Activated gamma-delta T cell (primary cell): Measurements from ENCODE around the gene WDFY1.

Experiments used
- DNase-seq: peaks from one replicate; lab custom pipeline; 2025; lab: John Stamatoyannopoulos, UW
- total RNA-seq, 2 donors: gene quantifications; one replicate each; lab custom pipeline; 2026; lab: John Stamatoyannopoulos, UW

WDFY1 gene, protein sequence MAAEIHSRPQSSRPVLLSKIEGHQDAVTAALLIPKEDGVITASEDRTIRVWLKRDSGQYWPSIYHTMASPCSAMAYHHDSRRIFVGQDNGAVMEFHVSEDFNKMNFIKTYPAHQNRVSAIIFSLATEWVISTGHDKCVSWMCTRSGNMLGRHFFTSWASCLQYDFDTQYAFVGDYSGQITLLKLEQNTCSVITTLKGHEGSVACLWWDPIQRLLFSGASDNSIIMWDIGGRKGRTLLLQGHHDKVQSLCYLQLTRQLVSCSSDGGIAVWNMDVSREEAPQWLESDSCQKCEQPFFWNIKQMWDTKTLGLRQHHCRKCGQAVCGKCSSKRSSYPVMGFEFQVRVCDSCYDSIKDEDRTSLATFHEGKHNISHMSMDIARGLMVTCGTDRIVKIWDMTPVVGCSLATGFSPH
- 66.2 to 69.0 reads per million in 2 donors for total RNA-seq

DNA sequence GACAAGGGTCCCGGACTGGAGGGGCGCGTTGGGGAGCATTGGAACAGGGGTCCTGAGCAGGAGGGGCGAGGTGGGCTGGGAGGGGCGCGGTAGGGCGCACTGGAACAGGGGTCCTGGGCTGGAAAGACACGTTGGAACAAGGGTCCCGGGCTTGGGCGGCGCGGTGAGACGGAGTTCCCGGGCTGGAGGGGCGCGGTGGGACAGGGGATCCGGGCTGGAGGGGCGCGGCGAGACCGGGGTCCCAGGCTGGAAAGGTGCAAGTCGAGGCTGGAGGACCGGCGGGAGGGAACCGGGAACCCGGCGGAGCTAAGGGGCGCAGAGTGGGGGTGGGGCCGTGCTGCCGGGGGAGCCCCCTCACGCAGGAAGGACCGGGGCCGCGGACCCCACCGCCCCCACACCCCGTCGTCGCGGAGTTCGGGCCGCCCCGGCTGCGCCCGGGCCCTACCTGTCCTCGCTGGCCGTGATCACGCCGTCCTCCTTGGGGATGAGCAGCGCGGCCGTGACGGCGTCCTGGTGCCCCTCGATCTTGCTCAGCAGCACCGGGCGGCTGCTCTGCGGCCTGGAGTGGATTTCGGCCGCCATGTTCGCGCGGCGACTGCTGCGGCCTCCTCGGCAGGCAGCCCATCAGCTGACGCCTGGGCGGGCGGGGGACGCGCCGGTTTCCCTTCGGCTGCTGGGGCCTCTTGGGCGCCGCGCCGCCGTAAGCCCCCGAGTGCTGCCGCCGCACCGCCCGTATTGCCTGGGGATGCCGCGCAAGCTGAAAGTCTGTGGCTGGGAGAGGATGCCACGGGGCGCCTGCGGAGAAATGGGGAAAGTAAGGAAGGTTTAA is at the start of gene WDFY1:
Gene WDFY1, minus strand, starts transcription at position 633 of the 829 bp plus-strand sequence. Its CDS starts 51 bp downstream, at position 582.
- DNase-seq, result peak; percentile 66

DNA sequence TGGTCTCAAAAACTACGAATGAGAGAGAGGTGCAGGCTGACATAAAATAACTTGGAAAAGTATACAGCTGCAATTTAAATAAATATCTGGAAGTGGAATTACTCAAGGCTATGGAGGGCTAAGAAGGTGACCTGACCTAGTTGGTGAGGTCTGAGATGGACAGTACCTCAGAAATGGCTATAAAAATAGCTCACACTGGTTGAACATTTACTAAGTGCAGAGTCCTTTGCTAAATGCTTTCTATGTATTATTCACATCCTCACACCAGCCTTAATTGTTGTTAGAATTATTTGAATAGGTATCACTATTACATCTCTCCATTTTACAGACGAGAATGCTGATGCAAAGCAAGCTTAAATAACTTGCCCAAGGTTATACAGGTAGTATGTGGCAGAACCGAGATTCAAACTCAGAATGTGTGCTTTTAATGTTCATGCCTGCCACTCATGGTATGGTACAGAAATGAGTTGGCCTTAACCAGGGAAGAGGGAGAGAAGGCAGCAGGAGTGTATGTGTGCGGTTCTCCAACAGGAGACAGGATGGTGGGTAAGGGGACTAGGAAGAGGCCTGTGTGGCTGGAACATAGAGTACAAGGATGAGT is 49.5 kb upstream of the WDFY1 start:
- no peak for DNase-seq

DNA sequence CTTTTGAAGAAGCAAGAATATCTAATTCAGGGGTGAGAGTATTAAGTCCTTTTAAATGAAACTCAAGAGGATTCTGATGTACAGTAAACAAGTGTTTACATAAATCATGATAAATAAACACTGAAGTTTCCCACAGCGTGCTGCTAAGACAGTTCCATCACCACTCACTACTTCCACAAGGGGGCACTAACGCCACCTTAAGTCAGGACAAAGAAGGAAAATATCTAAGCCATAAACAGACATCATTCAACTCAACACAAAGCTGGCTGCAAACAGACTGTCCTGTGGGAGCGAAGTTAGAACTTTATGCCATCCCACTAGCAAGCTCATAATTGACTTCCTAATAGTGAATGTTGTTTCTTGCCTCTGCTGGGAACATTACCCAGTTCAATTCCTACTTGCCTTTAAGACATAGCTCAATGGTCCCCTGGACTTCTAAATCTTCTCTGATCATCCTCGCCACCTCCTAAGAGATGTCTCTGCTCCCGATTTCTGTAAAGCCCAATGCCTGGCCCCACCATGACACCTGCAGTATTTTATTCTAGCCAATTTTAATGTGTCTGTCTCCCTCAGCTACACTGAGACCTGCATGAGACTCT is 48.6 kb upstream of the WDFY1 start:
- DNase-seq, result no peak

DNA sequence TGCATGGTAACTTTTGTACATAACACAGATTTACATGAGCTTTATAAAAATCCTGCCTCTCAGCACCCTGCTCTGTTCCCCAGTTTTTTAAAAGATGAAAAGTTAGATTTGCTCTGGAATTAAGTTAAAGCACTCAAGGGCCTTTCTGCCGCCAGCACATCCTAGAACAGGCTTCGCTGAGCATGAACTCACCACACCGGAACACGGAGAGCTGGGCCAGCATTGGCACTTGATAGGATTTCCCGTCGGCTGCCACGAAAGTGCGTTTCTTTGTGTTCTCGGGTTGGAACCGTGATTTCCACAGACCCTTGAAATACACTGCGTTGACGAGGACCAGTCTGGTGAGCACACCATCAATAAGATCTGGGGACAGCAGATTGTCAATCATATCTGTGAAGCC is 46.5 kb upstream of the WDFY1 start:
- no peak for DNase-seq

DNA sequence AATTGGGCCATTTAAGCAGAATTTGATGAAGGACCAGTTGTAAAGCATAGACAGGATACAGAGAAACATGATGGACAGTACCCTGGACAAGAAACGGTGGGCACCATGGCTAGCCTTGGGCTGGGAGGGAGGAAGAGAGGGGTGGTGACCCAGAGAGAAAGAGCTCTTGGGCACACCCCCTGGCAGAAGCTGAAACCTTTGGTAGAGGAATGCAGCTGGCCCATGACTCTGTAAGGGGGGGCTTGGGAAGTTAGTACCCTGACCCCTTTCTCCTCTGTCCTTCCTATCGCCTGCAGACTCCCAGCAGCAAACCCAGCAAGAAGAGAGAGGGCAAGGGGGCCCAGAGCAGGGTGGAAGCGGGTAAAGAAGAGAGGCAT is 44.7 kb upstream of the WDFY1 start:
- DNase-seq, result no peak

DNA sequence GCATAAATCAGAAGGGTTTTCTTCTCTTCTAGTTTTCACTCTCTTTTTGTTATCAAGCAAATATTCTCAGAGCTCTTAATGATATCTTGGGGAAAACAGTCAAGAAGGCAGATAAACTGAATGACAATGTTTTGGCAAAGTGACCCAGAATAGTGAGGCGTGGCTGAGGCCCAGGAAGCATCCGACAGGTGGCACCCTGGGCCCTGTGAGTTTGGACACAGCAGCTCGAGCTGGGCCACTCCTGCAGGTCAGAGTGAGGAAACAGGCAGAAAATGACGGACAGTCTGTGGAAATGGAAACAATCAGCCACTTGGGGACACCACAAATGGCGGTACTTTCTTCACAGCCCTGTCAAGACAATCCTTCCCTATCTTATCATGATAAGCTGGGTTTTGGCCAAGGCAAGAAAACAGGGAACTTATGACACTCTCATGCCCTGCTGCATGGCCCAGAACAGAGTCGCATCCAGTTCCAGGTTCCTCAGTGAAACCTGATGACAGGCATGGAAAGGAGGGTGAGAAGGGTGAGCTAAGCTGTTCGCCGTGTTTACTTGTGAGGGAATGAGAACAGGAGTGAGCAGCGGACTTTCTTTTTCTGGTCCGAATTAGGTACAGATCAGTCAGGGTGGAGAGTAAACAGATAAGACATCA is 44.2 kb upstream of the WDFY1 start:
- no peak for DNase-seq

DNA sequence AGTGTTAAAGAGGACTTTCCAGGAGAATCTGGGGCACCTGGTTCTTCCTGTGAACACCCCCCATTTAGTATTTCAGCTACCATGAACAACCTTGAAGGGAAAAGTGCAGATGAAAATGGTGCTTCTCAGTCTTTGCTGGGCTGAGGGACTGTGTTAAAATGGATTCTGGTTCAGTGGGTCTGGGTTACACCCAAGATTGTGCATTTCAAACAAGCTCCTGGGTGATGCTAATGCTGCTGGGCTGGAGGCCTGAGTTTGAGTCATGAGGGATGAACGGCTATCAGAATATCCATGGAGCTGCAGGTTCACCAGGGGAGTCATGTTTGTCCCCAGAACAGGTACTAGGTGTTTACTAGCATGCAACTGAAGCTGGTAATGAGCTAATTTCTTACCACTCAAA is 36.1 kb upstream of the WDFY1 start:
- no peak for DNase-seq

DNA sequence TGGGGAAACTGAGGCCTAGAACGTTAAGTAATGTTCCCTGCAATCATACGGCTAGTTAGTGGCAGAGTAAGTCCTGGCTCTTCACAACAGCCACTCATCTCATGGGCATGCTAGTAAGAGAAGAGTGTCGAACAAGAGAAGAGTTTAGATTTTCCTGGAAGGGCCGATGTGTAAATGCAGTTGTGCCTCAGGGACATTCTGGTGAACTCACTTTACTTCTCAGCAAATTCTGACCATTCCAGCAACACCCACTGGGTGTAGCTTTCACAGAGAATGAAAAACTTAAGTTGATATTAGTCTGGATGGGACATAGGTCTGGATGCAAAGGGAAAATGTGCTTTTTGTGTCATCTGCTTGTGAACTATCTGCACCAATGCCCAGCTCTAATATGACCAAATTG is 35.7 kb upstream of the WDFY1 start:
- DNase-seq, result no peak

DNA sequence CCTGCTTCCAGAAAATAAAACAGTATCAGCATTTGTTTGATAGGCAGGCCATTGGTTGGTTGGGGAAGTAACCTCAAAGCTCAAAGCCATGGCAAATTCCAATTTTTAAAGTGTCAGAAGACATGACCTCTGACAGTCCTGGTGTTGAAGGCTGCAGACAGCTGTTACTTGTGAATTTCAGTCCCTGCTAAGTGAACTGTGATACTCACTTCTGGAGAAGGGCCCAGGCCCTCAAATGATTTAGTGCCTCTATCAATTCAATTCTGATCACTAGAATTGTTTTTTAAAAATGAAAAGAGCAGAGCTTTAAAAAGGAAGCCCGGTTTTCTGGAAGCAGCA is 35.2 kb upstream of the WDFY1 start:
- no peak for DNase-seq

DNA sequence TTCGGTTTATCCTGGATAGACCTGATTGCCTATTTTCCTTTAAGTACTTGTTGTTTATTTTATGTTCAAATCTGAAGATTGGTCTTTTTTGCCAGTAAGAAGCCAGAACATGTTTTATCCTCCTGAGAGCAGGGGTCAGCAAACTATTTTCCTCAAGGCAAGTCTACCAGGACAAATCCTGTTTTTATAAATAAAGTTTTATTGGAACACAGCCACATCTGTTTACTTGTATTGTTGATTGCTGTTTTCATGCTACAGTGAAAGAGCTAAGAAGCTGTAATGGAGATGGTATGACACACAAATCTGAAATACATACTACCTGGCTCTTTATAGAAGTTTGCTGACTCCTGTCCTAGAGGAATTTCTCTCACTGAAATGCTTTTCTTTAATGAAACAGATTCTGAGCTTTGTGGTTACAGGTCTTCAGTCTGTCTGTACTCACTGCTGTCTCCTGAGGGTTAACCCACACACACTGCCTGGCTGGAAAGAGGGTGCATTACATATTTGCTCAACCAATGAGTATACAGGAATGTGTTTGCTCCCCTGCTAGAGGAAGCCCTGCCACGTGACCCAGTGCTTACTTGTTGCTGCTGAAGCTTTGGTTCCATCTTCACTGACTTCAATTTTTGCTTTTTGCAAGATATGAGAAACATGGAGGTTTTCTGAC is 34.7 kb upstream of the WDFY1 start:
- no peak for DNase-seq

DNA sequence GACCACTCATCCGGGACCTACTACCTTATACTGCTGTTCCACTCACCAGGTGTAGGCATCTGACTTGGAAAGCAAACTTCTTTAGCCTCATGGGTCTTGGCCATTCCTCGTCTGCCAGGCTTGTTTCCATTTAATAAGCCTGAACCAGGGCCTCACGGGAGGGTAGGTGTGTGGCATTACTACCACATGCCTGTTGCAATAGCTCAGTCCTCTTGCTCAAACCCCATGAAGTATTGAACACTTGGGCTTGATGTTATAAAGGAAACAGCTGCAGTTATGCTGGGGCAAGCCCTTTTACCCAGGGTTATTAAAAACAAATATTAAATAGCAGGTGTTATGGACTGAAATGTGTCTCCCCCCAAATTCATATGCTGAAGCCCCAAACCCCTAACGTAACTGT is 33.3 kb upstream of the WDFY1 start:
- no peak for DNase-seq

DNA sequence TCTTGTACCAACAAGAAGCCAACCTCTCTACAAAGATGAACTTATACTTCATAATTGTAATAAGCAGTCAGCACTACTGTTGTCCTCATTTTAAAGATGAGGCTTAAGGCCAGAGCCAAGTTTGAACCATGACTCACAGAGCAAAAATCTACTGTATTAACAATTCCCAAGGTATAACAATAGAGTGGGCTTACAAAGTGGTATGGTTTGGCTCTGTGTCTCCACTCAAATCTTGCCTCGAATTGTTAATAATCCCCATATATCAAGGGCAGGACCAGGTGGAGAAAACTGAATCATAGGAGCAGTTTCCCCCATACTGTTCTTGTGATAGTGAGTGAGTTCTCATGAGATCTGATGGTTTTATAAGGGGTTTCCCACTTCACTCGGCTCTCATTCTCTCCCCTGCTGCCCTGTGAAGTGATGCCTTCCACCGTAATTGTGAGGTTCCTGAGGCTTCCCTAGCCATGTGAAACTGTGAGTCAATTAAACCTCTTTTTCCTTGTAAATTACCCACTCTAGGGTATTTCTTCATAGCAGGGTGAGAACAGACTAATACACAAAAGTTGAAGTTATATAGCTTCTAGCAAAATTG is 31.6 kb upstream of the WDFY1 start:
- DNase-seq, result no peak

DNA sequence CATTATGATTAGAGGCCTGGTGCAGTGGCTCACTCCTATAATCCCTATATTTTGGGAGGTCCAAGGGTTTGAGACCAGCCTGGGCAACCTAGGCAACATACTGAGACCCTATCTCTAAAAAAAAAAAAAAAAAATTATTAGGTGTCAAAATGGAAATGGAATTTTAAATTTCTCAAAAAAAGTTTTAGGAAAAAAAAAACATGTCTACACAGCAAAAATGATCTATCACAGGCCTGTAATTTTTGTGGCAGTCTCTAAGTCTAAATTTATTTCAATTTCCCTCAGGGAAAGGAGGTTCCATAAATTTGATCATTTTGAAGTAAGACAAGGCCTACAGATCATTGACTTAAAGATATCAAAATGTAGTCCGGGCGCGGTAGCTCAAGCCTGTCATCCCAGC is 28.5 kb upstream of the WDFY1 start:
- no peak for DNase-seq

DNA sequence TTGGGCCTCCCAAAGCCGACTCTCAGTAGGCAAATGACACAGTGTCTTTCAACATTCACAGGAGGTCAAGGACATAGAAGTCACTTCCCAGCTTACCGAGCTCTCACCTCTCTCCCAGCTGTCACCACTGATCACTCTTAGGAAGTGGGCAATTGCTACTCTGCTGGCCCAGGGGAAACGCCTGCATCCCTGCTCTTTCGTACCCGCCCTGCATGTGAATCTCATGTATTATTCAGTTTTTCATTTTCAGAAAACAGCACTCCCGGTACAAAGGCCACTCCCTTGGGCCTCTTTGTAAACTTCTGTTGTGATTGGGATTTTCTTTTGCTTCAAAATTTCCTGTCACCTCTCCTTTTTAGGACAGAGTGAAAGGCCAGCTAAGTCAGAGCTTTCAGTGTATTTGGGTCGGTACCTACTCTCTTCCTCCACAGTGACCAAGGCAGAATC is 27.5 kb upstream of the WDFY1 start:
- DNase-seq, result no peak

DNA sequence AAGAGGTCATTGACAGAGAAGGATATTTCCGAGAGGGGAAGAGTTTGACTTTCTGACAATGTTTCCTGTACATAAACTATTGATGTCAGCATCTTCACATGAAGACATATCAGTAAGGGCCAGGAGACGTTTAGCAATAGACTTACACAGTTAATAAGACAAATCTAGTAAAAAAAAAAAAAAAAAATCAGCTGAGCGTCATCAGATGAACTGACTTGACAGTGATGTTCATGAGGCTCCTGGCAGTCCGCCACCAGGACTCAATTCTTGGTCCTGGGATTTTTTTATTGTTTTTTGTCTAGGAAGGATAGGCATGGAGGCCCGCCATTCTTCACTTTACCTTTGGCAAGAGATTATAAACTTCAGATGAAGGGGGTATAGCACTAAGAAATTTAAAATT is 26.6 kb upstream of the WDFY1 start:
- no peak for DNase-seq

DNA sequence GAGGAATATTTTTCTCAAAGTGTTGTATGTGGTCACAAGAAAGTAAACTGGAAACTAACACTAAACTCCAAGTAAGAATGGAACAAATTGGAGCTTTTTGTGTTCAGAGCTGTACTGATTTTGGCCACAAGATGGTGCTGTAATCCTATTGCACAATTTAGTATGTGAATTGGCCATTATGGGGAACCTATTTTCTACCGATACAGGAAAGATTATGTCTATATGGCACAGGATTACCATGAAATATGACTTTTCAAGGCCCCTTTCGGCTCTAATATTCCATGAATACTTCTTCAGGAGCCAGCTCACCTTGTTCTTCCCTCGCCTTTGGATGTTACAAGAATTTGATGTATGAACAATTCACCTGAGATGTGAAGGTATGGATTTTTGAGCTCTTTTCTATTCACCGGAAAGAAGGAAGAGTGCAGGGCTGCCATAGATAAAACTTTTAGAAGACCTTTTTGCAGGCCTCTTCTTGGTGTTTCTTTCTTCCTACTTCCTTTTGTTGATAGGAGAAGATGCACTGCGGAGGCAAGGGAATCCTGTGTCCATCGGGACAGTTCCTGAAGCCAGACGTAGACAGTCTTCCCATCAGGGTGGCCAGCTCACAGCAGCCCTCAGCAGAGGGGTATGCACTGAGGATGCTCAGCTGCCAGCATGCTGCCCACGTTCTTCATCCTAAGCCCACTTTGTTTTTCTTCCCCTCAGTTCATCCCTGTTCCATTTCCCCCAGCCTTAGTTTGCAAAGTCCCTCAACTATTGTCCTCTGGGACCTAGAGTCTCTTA is 25.4 kb upstream of the WDFY1 start:
- no peak for DNase-seq

DNA sequence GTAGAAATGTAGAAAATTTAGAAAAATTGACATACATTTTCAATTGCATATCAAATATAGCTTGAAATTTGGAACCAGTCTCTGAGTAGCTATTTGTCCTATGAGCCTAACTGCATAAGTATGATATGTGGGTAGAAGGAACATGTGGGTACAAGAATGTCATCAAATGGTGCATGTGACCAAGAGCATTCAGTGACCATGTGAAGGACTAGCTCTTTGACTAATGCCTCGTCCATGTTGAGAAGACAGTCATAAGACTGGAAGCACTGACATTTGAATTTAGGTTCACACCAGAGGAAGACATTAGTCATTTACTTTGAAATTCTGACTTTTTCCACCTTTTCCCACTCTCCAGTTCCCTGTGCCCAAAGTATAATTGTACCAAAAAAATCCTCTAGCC is 24.7 kb upstream of the WDFY1 start:
- no peak for DNase-seq

DNA sequence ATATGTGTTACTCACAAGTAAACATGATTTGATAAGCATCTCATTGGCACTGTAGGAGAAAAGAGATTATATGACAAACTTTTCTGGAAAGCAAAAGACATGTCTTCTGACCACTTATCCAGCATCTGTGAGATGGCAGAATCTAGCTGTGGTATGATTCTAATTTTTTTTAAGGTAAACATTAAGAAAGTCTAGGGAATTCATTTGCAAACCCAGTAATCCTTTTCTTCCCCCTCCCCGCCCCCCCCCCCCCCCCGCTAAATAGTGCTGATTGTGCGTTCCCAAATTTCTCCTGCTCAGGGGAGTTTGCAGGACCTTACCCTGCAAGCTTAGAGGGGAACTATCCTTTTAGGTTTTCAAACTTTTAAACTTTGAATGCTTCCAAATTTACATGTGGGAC is 24.2 kb upstream of the WDFY1 start:
- no peak for DNase-seq

DNA sequence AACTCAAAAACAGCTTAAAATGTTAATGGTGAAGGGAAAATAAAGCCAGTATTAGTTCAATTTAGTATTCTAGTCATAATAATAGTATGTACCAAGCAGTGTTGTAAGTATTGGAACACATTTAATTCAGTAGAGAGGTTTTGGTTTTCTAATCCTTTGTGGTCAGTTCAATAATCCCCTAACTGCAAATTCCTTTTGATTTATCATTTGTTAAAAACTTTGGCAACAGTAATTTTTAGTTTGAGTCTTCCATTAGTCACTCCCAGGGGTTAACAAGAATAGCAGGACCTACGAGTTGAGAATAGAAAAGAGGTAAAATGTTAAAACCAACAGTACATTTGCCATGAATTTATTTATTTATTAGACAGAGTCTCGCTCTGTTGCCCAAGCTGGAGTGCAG is 22.8 kb upstream of the WDFY1 start:
- no peak for DNase-seq

DNA sequence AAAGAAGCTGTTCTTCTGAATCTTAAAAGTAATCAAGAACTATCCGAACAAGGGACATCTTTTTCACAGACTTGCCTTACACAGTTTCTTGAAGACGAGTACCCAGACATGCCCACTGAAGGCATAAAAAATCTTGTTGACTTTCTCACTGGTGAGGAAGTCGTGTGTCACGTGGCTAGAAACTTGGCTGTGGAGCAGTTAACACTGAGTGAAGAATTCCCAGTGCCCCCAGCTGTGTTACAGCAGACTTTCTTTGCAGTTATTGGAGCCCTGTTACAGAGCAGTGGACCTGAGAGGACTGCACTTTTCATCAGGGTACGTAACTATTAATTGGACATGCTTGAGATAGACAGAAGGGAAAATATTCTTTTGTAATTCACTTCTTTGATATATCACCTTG is 14.6 kb upstream of the WDFY1 start:
- DNase-seq, result no peak
